Activated naive CD4-positive, alpha-beta T cell (primary cell): ENCODE data around the gene AGAP1.

Experiments
- DNase-seq, 4 experiments: peaks; one replicate each; lab custom pipeline; 2025; lab: John Stamatoyannopoulos, UW

AGAP1 gene

GRCh38 chr2:235489897-235490296 is 3.9 kb upstream of the AGAP1 start:
- DNase-seq = no peak

GRCh38 chr2:235492850-235493344 is 946 bp upstream of the AGAP1 start:
- DNase-seq = no peak

- DNase-seq = no peak
Observed at GRCh38 chr2:235493402-235493774, 455 bp upstream of the AGAP1 start.

GRCh38 chr2:235494716-235495372 is 1.0 kb downstream of the AGAP1 start:
- DNase-seq = no peak

- DNase-seq = no peak
Observed at GRCh38 chr2:235495373-235496238, 1.8 kb downstream of the AGAP1 start.

- DNase-seq = no peak
Observed at GRCh38 chr2:235496239-235496621, 2.4 kb downstream of the AGAP1 start.

- no peak for DNase-seq
Observed at GRCh38 chr2:235497096-235497495, 3.3 kb downstream of the AGAP1 start.

GRCh38 chr2:235498541-235498940 is 4.7 kb downstream of the AGAP1 start:
- no peak for DNase-seq

- DNase-seq = no peak
Observed at GRCh38 chr2:235498946-235499812, 5.3 kb downstream of the AGAP1 start.

GRCh38 chr2:235500110-235500760 is 6.4 kb downstream of the AGAP1 start:
- DNase-seq = no peak

- DNase-seq = no peak
Observed at GRCh38 chr2:235500761-235501672, 7.2 kb downstream of the AGAP1 start.

- DNase-seq = no peak
Observed at GRCh38 chr2:235501673-235502031, 7.8 kb downstream of the AGAP1 start.

- DNase-seq = no peak
Observed at GRCh38 chr2:235502336-235502735, 8.5 kb downstream of the AGAP1 start.

- no peak for DNase-seq
Observed at GRCh38 chr2:235504441-235505180, 10.8 kb downstream of the AGAP1 start.

- DNase-seq = no peak
Observed at GRCh38 chr2:235505181-235505741, 11.4 kb downstream of the AGAP1 start.

- DNase-seq = no peak
Observed at GRCh38 chr2:235506291-235506996, 12.6 kb downstream of the AGAP1 start.

GRCh38 chr2:235506997-235507615 is 13.3 kb downstream of the AGAP1 start:
- DNase-seq = no peak

GRCh38 chr2:235507928-235508327 is 14.1 kb downstream of the AGAP1 start:
- DNase-seq = no peak
